ENCODE data around the gene TMEM130. TPM values are rescaled to one million over a fixed set of nuclear protein-coding genes. Genes with fewer than 3 reads are reported as not detected.

Gene TMEM130
- total and polyA plus RNA-seq, 4 donors: 0.34 to 1.5 (median 0.60) TPM

DNA sequence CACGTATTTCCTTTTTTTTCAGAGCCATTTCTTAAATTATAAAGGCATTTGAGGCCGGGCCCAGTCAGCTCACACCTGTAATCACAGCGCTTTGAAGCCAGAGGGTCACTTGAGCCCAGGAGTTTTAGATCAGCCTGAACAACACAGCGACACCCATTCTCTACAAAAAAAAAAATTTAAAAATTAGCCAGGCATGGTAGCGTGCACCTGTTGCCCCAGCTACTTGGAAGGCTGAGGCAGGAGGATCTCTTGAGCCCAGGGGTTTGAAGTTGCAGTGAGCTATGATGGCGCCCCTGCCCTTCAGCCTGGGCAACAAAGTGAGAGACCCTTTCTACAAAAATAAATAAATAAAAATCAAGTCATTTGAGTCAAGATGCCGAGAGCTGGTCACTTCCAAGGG is 3.0 kb downstream of the TMEM130 start:
- peaks cover 0 to 32% (median 21%) of the 10 kb centered on the region in 3 donors for H3K27me3 ChIP-seq (ENCODE audit: control insufficient read depth in 3 of 3, insufficient read depth in 3 of 3, low read length in 2 of 3)
- no peak for DNase-seq

GRCh38 chr7:98866351-98866750 is 3.5 kb downstream of the TMEM130 start:
- DNase-seq (no peak), ATAC-seq (ENCODE audit: insufficient read depth, low FRiP score) (no peak)
- no peaks in the 10 kb centered on the region for H3K36me3 ChIP-seq (ENCODE audit: control insufficient read depth in 4 of 4, insufficient read depth in 4 of 4, low read length in 4 of 4)
- H3K9me3 ChIP-seq (ENCODE audit: control insufficient read depth in 4 of 4, insufficient read depth in 3 of 4, low read length in 3 of 4): no peaks in the 10 kb centered on the region
- no peak overlapping the region for H3K27ac ChIP-seq (ENCODE audit: low read depth in 1 of 2, low read length in 1 of 2)
- H3K4me3 ChIP-seq: no peak overlapping the region
- H3K27me3 ChIP-seq (ENCODE audit: control insufficient read depth in 3 of 3, insufficient read depth in 3 of 3, low read length in 2 of 3): peaks cover 0 to 29% (median 19%) of the 10 kb centered on the region in 3 donors
- 86 to 87% methylated on average over 12 of the region's 12 CpGs for WGBS, 2 donors
- H3K9ac ChIP-seq (ENCODE audit: insufficient read depth in 1 of 2, low read length in 2 of 2): no peak overlapping the region
- TF ChIP-seq, protein P1, sequence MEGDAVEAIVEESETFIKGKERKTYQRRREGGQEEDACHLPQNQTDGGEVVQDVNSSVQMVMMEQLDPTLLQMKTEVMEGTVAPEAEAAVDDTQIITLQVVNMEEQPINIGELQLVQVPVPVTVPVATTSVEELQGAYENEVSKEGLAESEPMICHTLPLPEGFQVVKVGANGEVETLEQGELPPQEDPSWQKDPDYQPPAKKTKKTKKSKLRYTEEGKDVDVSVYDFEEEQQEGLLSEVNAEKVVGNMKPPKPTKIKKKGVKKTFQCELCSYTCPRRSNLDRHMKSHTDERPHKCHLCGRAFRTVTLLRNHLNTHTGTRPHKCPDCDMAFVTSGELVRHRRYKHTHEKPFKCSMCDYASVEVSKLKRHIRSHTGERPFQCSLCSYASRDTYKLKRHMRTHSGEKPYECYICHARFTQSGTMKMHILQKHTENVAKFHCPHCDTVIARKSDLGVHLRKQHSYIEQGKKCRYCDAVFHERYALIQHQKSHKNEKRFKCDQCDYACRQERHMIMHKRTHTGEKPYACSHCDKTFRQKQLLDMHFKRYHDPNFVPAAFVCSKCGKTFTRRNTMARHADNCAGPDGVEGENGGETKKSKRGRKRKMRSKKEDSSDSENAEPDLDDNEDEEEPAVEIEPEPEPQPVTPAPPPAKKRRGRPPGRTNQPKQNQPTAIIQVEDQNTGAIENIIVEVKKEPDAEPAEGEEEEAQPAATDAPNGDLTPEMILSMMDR (IDR thresholded peaks at IDR 0.05; ENCODE audit: control extremely low read depth, extremely low read depth): no peak
- peaks cover 0 to 7% (median 0%) of the 10 kb centered on the region in 5 donors for H3K4me1 ChIP-seq (ENCODE audit: control insufficient read depth in 5 of 5, insufficient read depth in 5 of 5, low read length in 5 of 5)

More for the DNA sequence above, 3.0 kb downstream of the TMEM130 start:
- Histone ChIP-seq H3K4me1 (ENCODE audit: control insufficient read depth in 5 of 5, insufficient read depth in 5 of 5, low read length in 5 of 5) (peaks cover 0 to 7% (median 0%) of the 10 kb centered on the region in 5 donors), H3K36me3 (ENCODE audit: control insufficient read depth in 4 of 4, insufficient read depth in 4 of 4, low read length in 4 of 4) (no peaks in the 10 kb centered on the region), H3K9ac (ENCODE audit: insufficient read depth in 1 of 2, low read length in 2 of 2) (no peak overlapping the region), H3K27ac (ENCODE audit: low read depth in 1 of 2, low read length in 1 of 2) (no peak overlapping the region), H3K4me3 (no peak overlapping the region), H3K9me3 (ENCODE audit: control insufficient read depth in 4 of 4, insufficient read depth in 3 of 4, low read length in 3 of 4) (no peaks in the 10 kb centered on the region)
- ATAC-seq (ENCODE audit: insufficient read depth, low FRiP score): no peak
- TF ChIP-seq, protein P1 (IDR thresholded peaks at IDR 0.05; ENCODE audit: control extremely low read depth, extremely low read depth): no peak
- 86 to 89% methylated on average over 7 of the region's 7 CpGs for WGBS, 2 donors

DNA sequence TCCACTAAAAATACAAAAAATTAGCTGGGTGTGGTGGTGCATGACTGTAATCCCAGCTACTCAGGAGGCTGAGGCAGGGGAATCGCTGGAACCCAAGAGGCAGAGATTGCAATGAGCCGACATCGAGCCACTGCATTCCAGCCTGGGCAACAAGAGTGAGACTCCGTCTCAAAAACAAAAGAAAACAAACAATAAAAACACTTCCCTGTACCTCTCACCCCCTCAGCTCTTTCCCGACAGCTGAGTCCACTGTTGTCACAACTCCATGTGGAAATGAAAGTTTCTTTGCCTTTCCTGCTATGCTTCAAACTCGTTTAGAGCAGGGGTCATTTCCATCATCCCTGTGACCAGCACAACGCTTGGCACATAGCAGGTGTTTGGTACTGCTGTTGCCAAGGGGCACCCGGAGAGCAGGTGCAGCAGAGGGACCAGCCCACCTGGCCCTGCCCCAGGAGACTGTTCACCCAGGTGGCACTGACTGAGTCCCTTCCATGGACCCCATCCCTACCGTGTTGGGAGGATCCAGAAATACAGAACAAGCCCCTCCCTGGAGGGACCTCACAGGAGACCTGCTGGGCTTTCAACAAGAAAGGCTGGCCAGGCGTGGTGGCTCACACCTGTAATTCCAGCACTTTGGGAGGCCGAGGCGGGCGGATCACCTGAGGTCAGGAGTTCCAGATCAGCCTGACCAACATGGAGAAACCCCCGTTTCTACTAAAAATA is 4.9 kb downstream of the TMEM130 start:
- ATAC-seq (ENCODE audit: insufficient read depth, low FRiP score): no peak
- Histone ChIP-seq H3K4me3 (no peak overlapping the region), H3K9ac (ENCODE audit: insufficient read depth in 1 of 2, low read length in 2 of 2) (no peak overlapping the region), H3K4me1 (ENCODE audit: control insufficient read depth in 5 of 5, insufficient read depth in 5 of 5, low read length in 5 of 5) (peaks cover 0 to 3% (median 0%) of the 10 kb centered on the region in 5 donors), H3K27me3 (ENCODE audit: control insufficient read depth in 3 of 3, insufficient read depth in 3 of 3, low read length in 2 of 3) (peaks cover 0 to 17% (median 13%) of the 10 kb centered on the region in 3 donors), H3K27ac (ENCODE audit: low read depth in 1 of 2, low read length in 1 of 2) (no peak overlapping the region), H3K36me3 (ENCODE audit: control insufficient read depth in 4 of 4, insufficient read depth in 4 of 4, low read length in 4 of 4) (no peaks in the 10 kb centered on the region), H3K9me3 (ENCODE audit: control insufficient read depth in 4 of 4, insufficient read depth in 3 of 4, low read length in 3 of 4) (no peaks in the 10 kb centered on the region)
- DNase-seq: no peak
- 66 to 74% methylated on average over 14 of the region's 14 CpGs for WGBS, 2 donors
- TF ChIP-seq, protein P1 (IDR thresholded peaks at IDR 0.05; ENCODE audit: control extremely low read depth, extremely low read depth): no peak
